ENCODE data around the gene MYO1E. TPM values are rescaled to one million over a fixed set of nuclear protein-coding genes. Genes with fewer than 3 reads are reported as not detected.
"Not testable (repeated sequence)": the region's sequence is repeated elsewhere in the genome, so short reads cannot be mapped to it uniquely, and the experiment has no call there.

Gene MYO1E
- polyA plus RNA-seq, 1 donor from 2014 or later: 0.38 TPM

DNA sequence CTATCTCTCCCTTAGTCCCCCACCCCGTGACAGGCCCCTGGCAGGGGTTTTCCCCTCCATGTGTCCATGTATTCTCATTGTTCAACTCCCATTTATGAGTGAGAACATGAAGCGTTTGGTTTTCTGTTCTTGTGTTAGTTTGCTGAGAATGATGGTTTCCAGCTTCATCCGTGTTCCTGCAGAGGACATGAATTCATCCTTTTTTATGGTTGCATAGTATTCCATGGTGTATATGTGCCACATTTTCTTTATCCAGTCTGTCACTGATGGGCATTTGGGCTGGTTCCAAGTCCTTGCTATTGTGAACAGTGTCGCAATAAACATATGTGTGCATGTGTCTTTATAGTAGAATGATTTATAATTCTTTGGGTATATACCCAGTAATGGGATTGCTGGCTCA lies 247.0 kb downstream of the MYO1E start:
- H3K4me2 ChIP-seq (ENCODE audit: low read length); H3K27me3 ChIP-seq (ENCODE audit: insufficient read depth, low read depth, low read length); H4K20me1 ChIP-seq (ENCODE audit: insufficient read depth); H3K36me3 ChIP-seq (ENCODE audit: insufficient read depth, low read length); H3K9ac ChIP-seq (ENCODE audit: low read length); H3K79me2 ChIP-seq (replicated peaks; ENCODE audit: insufficient read depth, low read length); H3K27ac ChIP-seq (ENCODE audit: low read length); H3K9me3 ChIP-seq (ENCODE audit: low read length); H2AFZ ChIP-seq (ENCODE audit: low read depth, low read length); H3K4me3 ChIP-seq (ENCODE audit: low read length); H3F3A ChIP-seq (ENCODE audit: insufficient read depth, low read length, poor library complexity, severe bottlenecking); H3K9me2 ChIP-seq (ENCODE audit: insufficient read depth, low read length): not testable (repeated sequence)

DNA sequence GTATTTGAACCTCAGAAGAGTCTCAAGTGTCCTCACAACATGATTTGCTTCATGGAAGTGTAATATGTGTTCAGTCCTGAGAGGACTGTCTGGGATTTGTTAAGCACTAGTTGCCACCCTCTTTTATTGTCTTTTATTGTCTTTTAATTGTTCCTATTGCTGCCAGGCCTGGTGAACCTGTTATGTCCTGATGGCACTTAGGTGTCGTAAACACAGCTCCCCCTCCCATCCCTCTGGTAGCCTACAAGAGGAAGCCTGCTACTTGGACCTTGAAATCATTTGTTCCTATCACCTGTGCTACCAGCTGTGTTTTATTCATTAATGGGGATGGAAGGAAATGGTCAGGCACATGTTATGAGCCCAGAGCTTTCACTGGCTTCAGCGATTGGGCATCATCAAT lies 248.4 kb downstream of the MYO1E start:
- Histone ChIP-seq H3K4me3 (ENCODE audit: low read length) (no peak overlapping the region), H3K36me3 (ENCODE audit: insufficient read depth, low read length) (no peaks in the 10 kb centered on the region), H3K9me3 (ENCODE audit: low read length) (no peaks in the 10 kb centered on the region), H3K27me3 (ENCODE audit: insufficient read depth, low read depth, low read length) (no peaks in the 10 kb centered on the region), H2AFZ (ENCODE audit: low read depth, low read length) (no peak overlapping the region), H3K9me2 (ENCODE audit: insufficient read depth, low read length) (no peaks in the 10 kb centered on the region), H3K27ac (ENCODE audit: low read length) (no peak overlapping the region), H4K20me1 (ENCODE audit: insufficient read depth) (no peaks in the 10 kb centered on the region), H3K79me2 (replicated peaks; ENCODE audit: insufficient read depth, low read length) (no peaks in the 10 kb centered on the region), H3K9ac (ENCODE audit: low read length) (no peak overlapping the region), H3K4me2 (ENCODE audit: low read length) (no peak overlapping the region), H3F3A (ENCODE audit: insufficient read depth, low read length, poor library complexity, severe bottlenecking) (no peaks in the 10 kb centered on the region)
- TF ChIP-seq POLR2AphosphoS5 (IDR thresholded peaks at IDR 0.05) (no peak), SMC3 (conservative IDR thresholded peaks at IDR 0.05; ENCODE audit: poor library complexity) (no peak), RAD21 (conservative IDR thresholded peaks at IDR 0.05) (no peak), EP300 (conservative IDR thresholded peaks at IDR 0.05; ENCODE audit: poor library complexity, severe bottlenecking) (no peak), TAF1 (IDR thresholded peaks at IDR 0.05; ENCODE audit: low read depth) (no peak)
- TF ChIP-seq, protein P1, sequence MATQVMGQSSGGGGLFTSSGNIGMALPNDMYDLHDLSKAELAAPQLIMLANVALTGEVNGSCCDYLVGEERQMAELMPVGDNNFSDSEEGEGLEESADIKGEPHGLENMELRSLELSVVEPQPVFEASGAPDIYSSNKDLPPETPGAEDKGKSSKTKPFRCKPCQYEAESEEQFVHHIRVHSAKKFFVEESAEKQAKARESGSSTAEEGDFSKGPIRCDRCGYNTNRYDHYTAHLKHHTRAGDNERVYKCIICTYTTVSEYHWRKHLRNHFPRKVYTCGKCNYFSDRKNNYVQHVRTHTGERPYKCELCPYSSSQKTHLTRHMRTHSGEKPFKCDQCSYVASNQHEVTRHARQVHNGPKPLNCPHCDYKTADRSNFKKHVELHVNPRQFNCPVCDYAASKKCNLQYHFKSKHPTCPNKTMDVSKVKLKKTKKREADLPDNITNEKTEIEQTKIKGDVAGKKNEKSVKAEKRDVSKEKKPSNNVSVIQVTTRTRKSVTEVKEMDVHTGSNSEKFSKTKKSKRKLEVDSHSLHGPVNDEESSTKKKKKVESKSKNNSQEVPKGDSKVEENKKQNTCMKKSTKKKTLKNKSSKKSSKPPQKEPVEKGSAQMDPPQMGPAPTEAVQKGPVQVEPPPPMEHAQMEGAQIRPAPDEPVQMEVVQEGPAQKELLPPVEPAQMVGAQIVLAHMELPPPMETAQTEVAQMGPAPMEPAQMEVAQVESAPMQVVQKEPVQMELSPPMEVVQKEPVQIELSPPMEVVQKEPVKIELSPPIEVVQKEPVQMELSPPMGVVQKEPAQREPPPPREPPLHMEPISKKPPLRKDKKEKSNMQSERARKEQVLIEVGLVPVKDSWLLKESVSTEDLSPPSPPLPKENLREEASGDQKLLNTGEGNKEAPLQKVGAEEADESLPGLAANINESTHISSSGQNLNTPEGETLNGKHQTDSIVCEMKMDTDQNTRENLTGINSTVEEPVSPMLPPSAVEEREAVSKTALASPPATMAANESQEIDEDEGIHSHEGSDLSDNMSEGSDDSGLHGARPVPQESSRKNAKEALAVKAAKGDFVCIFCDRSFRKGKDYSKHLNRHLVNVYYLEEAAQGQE (IDR thresholded peaks at IDR 0.05; ENCODE audit: borderline replicate concordance): no peak
- TF ChIP-seq, protein P2, sequence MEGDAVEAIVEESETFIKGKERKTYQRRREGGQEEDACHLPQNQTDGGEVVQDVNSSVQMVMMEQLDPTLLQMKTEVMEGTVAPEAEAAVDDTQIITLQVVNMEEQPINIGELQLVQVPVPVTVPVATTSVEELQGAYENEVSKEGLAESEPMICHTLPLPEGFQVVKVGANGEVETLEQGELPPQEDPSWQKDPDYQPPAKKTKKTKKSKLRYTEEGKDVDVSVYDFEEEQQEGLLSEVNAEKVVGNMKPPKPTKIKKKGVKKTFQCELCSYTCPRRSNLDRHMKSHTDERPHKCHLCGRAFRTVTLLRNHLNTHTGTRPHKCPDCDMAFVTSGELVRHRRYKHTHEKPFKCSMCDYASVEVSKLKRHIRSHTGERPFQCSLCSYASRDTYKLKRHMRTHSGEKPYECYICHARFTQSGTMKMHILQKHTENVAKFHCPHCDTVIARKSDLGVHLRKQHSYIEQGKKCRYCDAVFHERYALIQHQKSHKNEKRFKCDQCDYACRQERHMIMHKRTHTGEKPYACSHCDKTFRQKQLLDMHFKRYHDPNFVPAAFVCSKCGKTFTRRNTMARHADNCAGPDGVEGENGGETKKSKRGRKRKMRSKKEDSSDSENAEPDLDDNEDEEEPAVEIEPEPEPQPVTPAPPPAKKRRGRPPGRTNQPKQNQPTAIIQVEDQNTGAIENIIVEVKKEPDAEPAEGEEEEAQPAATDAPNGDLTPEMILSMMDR (IDR thresholded peaks at IDR 0.05; ENCODE audit: poor library complexity, severe bottlenecking): no peak

DNA sequence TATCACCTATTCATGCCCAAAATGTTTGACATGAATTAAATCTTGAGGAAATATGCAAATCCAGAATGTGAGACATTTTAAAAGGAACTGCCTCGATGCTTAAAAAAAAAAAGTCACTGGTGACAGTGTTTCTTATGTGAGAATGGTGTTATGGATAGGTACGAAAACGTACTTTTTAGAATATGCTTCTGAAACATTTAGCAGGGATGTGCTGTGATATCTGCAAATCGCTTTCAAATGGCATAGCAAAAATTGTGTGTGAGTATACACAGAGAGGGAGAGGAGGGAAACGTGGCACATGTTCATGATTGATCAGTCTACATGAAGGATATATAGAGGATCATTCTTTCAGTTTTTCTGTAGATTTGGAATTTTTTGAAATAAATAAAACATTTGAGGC lies 251.7 kb downstream of the MYO1E start:
- H3K79me2 ChIP-seq (replicated peaks; ENCODE audit: insufficient read depth, low read length): no peaks in the 10 kb centered on the region
- no peak for TF ChIP-seq RAD21 (conservative IDR thresholded peaks at IDR 0.05)
- TF ChIP-seq TAF1 (IDR thresholded peaks at IDR 0.05; ENCODE audit: low read depth): no peak
- TF ChIP-seq EZH2 (IDR thresholded peaks at IDR 0.05; ENCODE audit: borderline replicate concordance, insufficient read depth, low read length, poor library complexity, severe bottlenecking): no peak
- no peak for TF ChIP-seq POLR2AphosphoS5 (IDR thresholded peaks at IDR 0.05)
- TF ChIP-seq MXI1 (conservative IDR thresholded peaks at IDR 0.05; ENCODE audit: poor library complexity, severe bottlenecking): no peak
- TF ChIP-seq SMC3 (conservative IDR thresholded peaks at IDR 0.05; ENCODE audit: poor library complexity): no peak
- TF ChIP-seq EP300 (conservative IDR thresholded peaks at IDR 0.05; ENCODE audit: poor library complexity, severe bottlenecking): no peak
- TF ChIP-seq, protein P1 (IDR thresholded peaks at IDR 0.05; ENCODE audit: borderline replicate concordance): no peak
- TF ChIP-seq, protein P2 (IDR thresholded peaks at IDR 0.05; ENCODE audit: poor library complexity, severe bottlenecking): no peak

More for the DNA sequence above, 251.7 kb downstream of the MYO1E start:
- H3K9me3 ChIP-seq (ENCODE audit: low read length): no peaks in the 10 kb centered on the region
- H3K4me3 ChIP-seq (ENCODE audit: low read length): no peak overlapping the region
- H3F3A ChIP-seq (ENCODE audit: insufficient read depth, low read length, poor library complexity, severe bottlenecking): no peaks in the 10 kb centered on the region
- no peaks in the 10 kb centered on the region for H3K36me3 ChIP-seq (ENCODE audit: insufficient read depth, low read length)
- no peaks in the 10 kb centered on the region for H3K27me3 ChIP-seq (ENCODE audit: insufficient read depth, low read depth, low read length)
- no peaks in the 10 kb centered on the region for H4K20me1 ChIP-seq (ENCODE audit: insufficient read depth)
- no peak overlapping the region for H3K27ac ChIP-seq (ENCODE audit: low read length)
- H3K9me2 ChIP-seq (ENCODE audit: insufficient read depth, low read length): no peaks in the 10 kb centered on the region
- no peak overlapping the region for H3K4me2 ChIP-seq (ENCODE audit: low read length)
- no peak overlapping the region for H3K9ac ChIP-seq (ENCODE audit: low read length)
- H2AFZ ChIP-seq (ENCODE audit: low read depth, low read length): no peak overlapping the region
